ENCODE data around the gene SLC13A2. TPM values are rescaled to one million over a fixed set of nuclear protein-coding genes. Genes with fewer than 3 reads are reported as not detected.
"Not testable (repeated sequence)": the region's sequence is repeated elsewhere in the genome, so short reads cannot be mapped to it uniquely, and the experiment has no call there.

SLC13A2 gene
- total RNA-seq, 6 experiments from 2014 or later = 0.09 to 0.49 (median 0.24) TPM

GRCh38 chr17:28449859-28450258 lies 23.6 kb upstream of the SLC13A2 start:
- 80% methylated on average over 1 of the region's 1 CpG for WGBS (ENCODE audit: insufficient coverage, low coverage, low lambda C conversion rate, missing lambda C conversion rate)
- intact Hi-C loops (cut with DNase I) = no loop called here
- Histone ChIP-seq H3K9me3 (no peaks in the 10 kb centered on the region), H3K27me3 (no peaks in the 10 kb centered on the region), H3K4me3 (no peak overlapping the region), H3K36me3 (no peaks in the 10 kb centered on the region), H3K4me1 (no peaks in the 10 kb centered on the region), H3K27ac (no peak overlapping the region)
- no peak for DNase-seq
- no peak for ATAC-seq
- TF ChIP-seq CTCF (IDR thresholded peaks at IDR 0.05) = no peak
- TF ChIP-seq POLR2A (IDR thresholded peaks at IDR 0.05) = no peak

GRCh38 chr17:28457890-28458289 lies 15.6 kb upstream of the SLC13A2 start:
- Histone ChIP-seq H3K4me1 (no peaks in the 10 kb centered on the region), H3K27me3 (no peaks in the 10 kb centered on the region), H3K27ac (no peak overlapping the region), H3K9me3 (no peaks in the 10 kb centered on the region), H3K4me3 (no peak overlapping the region), H3K36me3 (no peaks in the 10 kb centered on the region)
- DNase-seq (no peak), ATAC-seq (no peak)
- WGBS (ENCODE audit: insufficient coverage, low coverage, low lambda C conversion rate, missing lambda C conversion rate) = 63% methylated on average over 6 of the region's 6 CpGs
- TF ChIP-seq CTCF (IDR thresholded peaks at IDR 0.05) (no peak), POLR2A (IDR thresholded peaks at IDR 0.05) (no peak)
- intact Hi-C loops (cut with DNase I) = no loop called here

GRCh38 chr17:28458881-28459280 lies 14.6 kb upstream of the SLC13A2 start:
- H3K36me3 ChIP-seq; H3K4me3 ChIP-seq; DNase-seq; H3K27me3 ChIP-seq; H3K27ac ChIP-seq; intact Hi-C loops (cut with DNase I); H3K4me1 ChIP-seq; ATAC-seq; H3K9me3 ChIP-seq: not testable (repeated sequence)
- 100% methylated on average over 2 of the region's 32 CpGs for whole genome bisulfite sequencing (ENCODE audit: insufficient coverage, low coverage, low lambda C conversion rate, missing lambda C conversion rate)

- H3K4me1 ChIP-seq = no peaks in the 10 kb centered on the region
- no peaks in the 10 kb centered on the region for H3K27me3 ChIP-seq
- TF ChIP-seq CTCF (IDR thresholded peaks at IDR 0.05) (no peak), POLR2A (IDR thresholded peaks at IDR 0.05) (no peak)
- ATAC-seq (peak in 1 of 4 donors; percentile 21), DNase-seq (no peak)
- intact Hi-C loops (cut with DNase I) = no loop called here
- no peaks in the 10 kb centered on the region for H3K9me3 ChIP-seq
- WGBS (ENCODE audit: insufficient coverage, low coverage, low lambda C conversion rate, missing lambda C conversion rate) = 97% methylated on average over 6 of the region's 10 CpGs
- H3K27ac ChIP-seq = no peak overlapping the region
- H3K36me3 ChIP-seq = no peaks in the 10 kb centered on the region
- no peak overlapping the region for H3K4me3 ChIP-seq
Measured at GRCh38 chr17:28460901-28461300, 12.5 kb upstream of the SLC13A2 start.

- H3K27ac ChIP-seq = no peak overlapping the region
- TF ChIP-seq CTCF (IDR thresholded peaks at IDR 0.05) (no peak), POLR2A (IDR thresholded peaks at IDR 0.05) (no peak)
- H3K36me3 ChIP-seq = no peaks in the 10 kb centered on the region
- ATAC-seq (no peak), DNase-seq (no peak)
- H3K4me3 ChIP-seq = no peak overlapping the region
- intact Hi-C loops (cut with DNase I) = no loop called here
- WGBS (ENCODE audit: insufficient coverage, low coverage, low lambda C conversion rate, missing lambda C conversion rate) = 70% methylated on average over 3 of the region's 9 CpGs
- no peaks in the 10 kb centered on the region for H3K9me3 ChIP-seq
- no peaks in the 10 kb centered on the region for H3K27me3 ChIP-seq
- H3K4me1 ChIP-seq = peaks cover 0 to 6% (median 0%) of the 10 kb centered on the region in 4 donors
Measured at GRCh38 chr17:28466001-28466400, 7.4 kb upstream of the SLC13A2 start.

Data from right lobe of liver (tissue), 6 donors.